Anterior cingulate cortex (tissue), 58 donors: ENCODE data around the gene DAP3.
"Not testable (repeated sequence)": the region's sequence is repeated elsewhere in the genome, so short reads cannot be mapped to it uniquely, and the experiment has no call there.

ENCODE experiments used
- DNase-seq, 58 donors: peaks; one replicate each; lab custom pipeline; 2025; lab: John Stamatoyannopoulos, UW

The DAP3 gene

DNA sequence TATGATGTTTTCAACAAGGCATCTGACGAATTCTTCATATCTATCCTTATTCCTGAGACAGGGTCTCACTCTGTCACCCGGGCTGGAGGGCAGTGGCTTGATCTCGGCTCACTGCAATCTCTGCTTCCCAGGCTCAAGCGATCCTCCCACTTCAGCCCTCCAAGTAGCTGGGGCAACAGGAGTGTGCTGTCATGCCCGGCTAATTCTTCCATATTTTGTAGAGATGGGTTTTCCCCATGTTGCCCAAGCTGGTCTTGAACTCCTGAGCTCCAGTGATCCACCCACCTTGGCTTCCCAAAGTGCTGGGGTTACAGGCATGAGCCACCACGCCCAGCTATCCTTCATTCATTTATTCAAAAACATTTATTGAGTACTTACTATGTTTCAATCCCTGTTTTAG lies 8.4 kb upstream of the DAP3 start:
- DNase-seq = no peak

DNA sequence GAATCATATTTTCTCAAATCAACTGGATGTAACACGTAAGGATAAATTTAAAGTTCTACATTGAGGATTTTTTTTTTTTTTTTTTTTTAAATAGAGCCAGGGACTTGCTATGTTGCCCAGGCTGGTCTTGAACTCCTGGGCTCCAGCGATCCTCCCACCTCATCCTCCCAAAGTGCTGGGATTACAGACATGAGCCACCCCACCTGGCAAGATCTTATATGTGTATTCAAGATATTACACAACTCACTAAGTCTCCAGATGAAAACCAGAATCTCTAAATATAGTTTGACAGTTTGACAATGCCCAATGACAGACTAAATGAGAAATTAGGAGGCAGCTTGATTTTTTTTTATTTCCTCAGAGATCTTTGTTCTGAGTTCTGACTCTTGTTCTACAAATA lies 7.1 kb upstream of the DAP3 start:
- DNase-seq = peak in 1 of 58 donors; percentile 1

DNA sequence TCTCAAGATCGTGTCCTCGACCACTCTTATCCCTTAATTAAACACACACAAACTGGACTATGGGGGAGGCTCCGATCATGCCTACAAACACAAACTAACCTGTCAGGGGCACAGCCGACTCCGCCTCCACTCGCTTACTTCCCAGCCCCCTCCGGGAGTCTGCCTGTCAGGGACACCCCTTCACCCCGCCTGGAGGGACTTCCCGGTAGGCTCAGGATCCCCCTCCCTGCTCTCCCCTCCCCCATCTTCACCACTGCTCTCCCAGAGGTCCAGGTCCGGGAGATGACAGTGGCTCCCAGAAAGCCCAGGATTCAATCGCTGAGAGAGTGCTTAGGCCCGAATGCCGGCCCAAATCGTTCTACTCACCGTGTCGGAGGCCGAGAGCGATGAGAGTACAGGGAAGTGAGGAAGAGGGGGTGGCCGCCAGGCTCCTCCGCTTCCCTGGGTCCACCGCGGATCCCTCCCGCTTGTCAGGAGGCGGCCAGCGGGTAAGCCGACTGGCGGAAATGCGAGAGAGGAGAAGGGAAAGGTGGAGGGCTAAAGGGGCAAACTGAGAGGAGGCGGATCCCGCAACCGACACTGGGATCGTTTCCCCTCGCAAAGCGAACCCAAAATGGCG lies 1.1 kb upstream of the DAP3 start:
- DNase-seq = peak in 13 of 58 donors; percentile 32 to 72 (median 41)

DNA sequence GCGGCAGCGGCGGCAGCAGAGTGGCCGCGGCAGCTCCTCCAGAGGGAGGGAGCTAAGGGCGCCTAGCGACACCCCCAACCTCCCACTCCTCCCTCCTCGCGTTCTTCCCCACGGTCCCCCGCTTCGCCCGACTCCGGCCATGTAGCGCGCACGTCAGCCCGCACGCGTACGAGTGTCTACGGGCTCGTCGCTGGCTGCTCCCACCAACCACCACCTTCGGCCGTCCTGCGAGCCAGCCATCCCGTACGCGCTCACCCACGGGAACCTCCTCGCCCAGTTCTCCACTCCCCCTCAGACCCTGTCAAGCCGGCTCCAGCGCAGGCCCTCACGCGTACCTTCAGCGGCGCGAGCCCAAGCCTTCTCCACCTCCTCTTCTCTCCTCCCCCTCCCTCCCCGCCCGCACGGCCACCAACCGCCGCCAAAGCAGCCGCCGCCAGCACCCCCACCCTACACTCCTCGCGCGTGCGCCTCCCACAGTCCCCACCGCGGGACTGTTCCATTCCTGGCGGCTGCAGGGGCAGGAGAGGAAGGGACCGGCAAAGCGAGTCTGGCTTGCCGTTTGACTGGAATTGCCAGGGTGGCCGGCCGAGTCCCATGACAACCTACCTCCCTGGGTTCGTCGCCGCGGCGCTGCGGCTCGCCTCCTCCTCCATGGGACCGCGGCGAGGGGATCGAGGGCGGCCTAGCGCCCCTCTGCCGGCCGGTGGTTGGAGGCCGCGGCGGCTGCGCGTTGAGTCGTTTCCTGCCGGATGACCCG lies 389 bp upstream of the DAP3 start, which contains the start of gene YY1AP1:
Gene YY1AP1 (minus strand): TSS at position 451 of the 757 bp plus-strand sequence. CDS start 8,338 bp downstream, outside the sequence.
- DNase-seq = peak; percentile 47 to 99 (median 89)

DNA sequence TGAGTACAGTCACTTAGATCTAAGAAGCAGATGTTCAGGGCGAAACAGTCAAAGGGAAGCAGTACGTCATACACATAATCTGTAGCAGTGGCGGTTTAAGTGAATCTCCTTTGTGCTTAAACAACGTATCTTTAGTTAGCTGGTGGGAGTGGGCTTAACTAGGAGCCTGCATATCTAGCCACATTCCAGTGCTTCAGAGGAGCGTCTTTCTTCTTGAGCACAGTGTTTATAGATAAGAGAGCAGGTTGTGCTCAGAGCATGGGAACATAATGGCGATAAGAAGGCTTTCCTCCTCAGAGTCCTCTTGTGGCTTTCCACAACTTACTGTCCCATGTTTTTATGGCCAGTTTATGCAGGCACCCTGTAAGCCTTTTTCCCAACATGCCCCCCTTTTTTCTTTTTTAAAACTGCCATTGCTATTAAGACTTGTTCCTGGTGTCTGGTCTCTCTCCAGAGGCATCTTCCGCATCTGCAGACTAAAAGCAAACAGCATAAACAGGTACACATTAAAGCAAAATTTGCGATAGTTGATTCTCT lies 3.2 kb downstream of the DAP3 start:
- no peak for DNase-seq

GRCh38 chr1:155694167-155694566 lies 5.3 kb downstream of the DAP3 start:
- no peak for DNase-seq

- DNase-seq = no peak
Measured at GRCh38 chr1:155695072-155695471, 6.2 kb downstream of the DAP3 start.

DNA sequence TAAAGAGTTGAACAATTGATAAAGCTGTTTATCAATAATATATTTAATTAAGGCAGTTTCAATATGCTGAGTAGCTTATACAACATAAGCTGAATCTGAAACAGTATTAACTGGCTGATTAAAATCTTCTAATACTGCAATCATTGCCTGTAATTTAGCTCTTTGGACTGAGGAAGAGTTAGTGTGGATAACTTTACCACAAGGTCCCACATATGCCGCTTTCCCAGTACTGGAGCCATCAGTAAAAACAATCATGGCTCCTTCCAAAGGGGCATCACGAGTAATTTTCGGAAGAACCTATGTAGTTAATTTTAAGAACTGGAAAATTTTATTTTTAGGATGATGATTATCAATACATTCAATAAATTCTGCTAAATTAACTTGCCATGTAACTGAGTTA lies 6.7 kb downstream of the DAP3 start:
- no peak for DNase-seq

- no peak for DNase-seq
Measured at GRCh38 chr1:155696524-155696923, 7.6 kb downstream of the DAP3 start.

DNA sequence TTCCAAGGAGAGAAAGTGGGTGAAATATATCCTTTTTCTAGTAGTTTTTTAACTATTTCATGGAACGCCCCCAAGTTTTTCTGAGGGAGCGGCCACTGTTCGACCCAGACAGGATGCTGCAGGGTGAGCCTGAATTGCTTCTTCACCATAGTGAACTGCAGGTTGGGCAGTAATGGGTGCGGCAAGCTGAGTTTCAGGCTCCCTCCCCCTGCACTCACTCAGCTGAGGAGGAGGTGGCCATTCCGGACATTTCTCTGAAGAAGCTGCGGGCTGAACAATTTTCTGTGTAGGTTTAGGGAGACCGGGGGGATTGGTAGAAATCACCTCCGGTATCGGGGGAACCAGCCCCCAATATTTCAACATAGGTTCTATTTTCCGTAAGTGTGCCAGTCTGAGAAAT lies 8.2 kb downstream of the DAP3 start:
- no peak for DNase-seq

GRCh38 chr1:155697616-155698015 lies 8.7 kb downstream of the DAP3 start:
- DNase-seq = not testable (repeated sequence)

- DNase-seq = no peak
Measured at GRCh38 chr1:155698382-155699038, 9.6 kb downstream of the DAP3 start.

DNA sequence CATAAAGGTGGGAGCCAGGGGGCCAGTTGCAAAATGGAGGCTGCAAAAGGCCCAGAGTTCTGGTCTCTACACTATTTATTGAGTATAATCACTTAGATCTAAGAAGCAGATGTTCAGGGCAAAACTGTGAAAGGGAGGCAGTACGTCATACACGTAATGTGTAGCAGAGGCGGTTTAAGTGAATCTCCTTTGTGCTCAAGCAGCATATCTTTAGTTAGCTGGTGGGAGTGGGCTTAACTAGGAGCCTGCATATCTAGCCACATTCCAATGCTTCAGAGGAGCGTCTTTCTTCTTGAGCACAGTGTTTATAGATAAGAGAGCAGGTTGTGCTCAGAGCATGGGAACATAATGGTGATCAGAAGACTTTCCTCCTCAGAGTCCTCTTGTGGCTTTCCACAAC lies 10.2 kb downstream of the DAP3 start:
- DNase-seq = not testable (repeated sequence)

- not testable (repeated sequence) for DNase-seq
Measured at GRCh38 chr1:155701675-155702074, 12.8 kb downstream of the DAP3 start.

- DNase-seq = no peak
Measured at GRCh38 chr1:155703216-155703615, 14.3 kb downstream of the DAP3 start.

DNA sequence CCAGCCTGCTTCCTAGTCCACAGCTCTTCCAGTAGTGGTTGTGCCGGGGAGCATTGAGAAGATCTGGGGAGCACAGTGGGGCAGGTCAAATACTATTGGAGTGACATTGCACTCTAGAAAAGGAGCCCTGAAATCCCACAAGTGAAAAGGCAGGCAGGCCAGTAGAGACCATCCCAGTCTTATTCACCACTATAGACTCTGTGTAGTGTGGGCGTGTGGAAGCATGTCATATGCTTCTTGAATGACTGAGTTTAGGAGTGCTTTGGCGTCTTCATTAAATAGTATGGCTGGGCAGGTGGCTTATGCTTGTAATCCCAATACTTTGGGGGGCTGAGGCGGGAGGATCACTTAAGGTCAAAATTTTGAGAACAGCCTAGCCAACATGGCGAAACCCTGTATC lies 15.5 kb downstream of the DAP3 start:
- DNase-seq = not testable (repeated sequence)

- no peak for DNase-seq
Measured at GRCh38 chr1:155706139-155706538, 17.2 kb downstream of the DAP3 start.

GRCh38 chr1:155709391-155709790 lies 20.5 kb downstream of the DAP3 start:
- no peak for DNase-seq

GRCh38 chr1:155711457-155711856 lies 22.6 kb downstream of the DAP3 start:
- DNase-seq = not testable (repeated sequence)

GRCh38 chr1:155712636-155713035 lies 23.7 kb downstream of the DAP3 start:
- not testable (repeated sequence) for DNase-seq

DNA sequence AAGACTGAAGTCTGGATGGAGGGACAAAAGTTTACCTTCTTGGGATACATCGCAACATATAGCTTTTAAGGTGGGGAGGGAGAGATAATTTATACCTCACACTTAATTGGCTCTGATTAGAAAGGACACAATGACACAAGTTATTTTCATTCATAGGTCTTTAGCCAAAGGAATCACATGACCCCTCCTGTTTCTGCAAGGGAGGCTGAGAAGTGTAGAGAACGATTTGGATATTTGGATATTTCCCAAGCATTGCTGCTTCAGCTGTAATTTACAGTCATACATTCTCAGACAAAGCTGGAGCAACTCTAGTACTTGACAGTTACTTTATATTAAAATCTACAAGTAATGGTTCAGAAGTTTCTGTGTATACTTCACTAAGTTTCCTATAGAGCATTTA lies 24.2 kb downstream of the DAP3 start:
- DNase-seq = no peak
